HEK293 (cell line): ENCODE results near the gene GATA3.

Experiments used
- CTCF ChIA-PET: fragments of 350-600 bp; formaldehyde crosslinking; extraction: SDS; loops from one replicate; lab custom pipeline; 2021; ENCODE audit warnings: antibody characterized with exemption; lab: Yijun Ruan, JAX
- POLR2A ChIA-PET: fragments of 300-600 bp; formaldehyde crosslinking; extraction: SDS; loops from one replicate; lab custom pipeline; 2020; ENCODE audit warnings: antibody characterized with exemption, inconsistent platforms; lab: Yijun Ruan, JAX
- H3K27ac ChIP-seq: fragments of 200-500 bp; sonication (Bioruptor generic); 2 replicates; pipeline ENCODE4 v1.5.1; 2014; ENCODE audit warnings: low read depth, low read length, control low read depth, inconsistent platforms; ENCODE audit errors: extremely low read depth
- H3K36me3 ChIP-seq, 2 experiments: fragments of 200-500 bp in 1 of 2; sonication (Bioruptor generic) in 1 of 2; 1 replicate in 1 of 2; 2 replicates in 1 of 2; pipeline ENCODE4 v1.5.1; 2014 to 2017; ENCODE audit warnings: inconsistent platforms in 2 of 2, low read length in 2 of 2; ENCODE audit not compliant: control insufficient read depth in 2 of 2, insufficient read depth in 1 of 2
- H3K4me1 ChIP-seq: fragments of 200-500 bp; sonication (Bioruptor generic); 2 replicates; pipeline ENCODE4 v1.5.1; 2014; ENCODE audit warnings: mild to moderate bottlenecking, low read length, inconsistent platforms; ENCODE audit not compliant: control insufficient read depth, insufficient read depth
- H3K4me3 ChIP-seq: 2 replicates; pipeline ENCODE4 v1.5.1; 2011; ENCODE audit warnings: low read depth, mild to moderate bottlenecking, control low read depth, low read length, moderate library complexity
- H3K9me3 ChIP-seq: fragments of 200-500 bp; sonication (Bioruptor generic); 2 replicates; pipeline ENCODE4 v1.5.1; 2014; ENCODE audit warnings: low read depth, low read length, inconsistent platforms; ENCODE audit not compliant: control insufficient read depth, insufficient read depth
- FEZF1 ChIP-seq: fragments of 450-650 bp; formaldehyde crosslinking; IDR thresholded peaks from 2 replicates; pipeline ENCODE4 v1.5.1; 2016; ENCODE audit warnings: missing biosample characterization, missing genetic modification characterization
- GFI1B ChIP-seq: fragments of 450-650 bp; formaldehyde crosslinking; IDR thresholded peaks from 2 replicates; pipeline ENCODE4 v1.5.1; 2016; ENCODE audit warnings: missing biosample characterization, missing genetic modification characterization
- REPIN1 ChIP-seq: fragments of 450-650 bp; formaldehyde crosslinking; IDR thresholded peaks from 2 replicates; pipeline ENCODE4 v1.5.1; 2017; ENCODE audit warnings: missing biosample characterization, missing genetic modification characterization, low read depth
- SCRT1 ChIP-seq: fragments of 450-650 bp; formaldehyde crosslinking; IDR thresholded peaks from 2 replicates; pipeline ENCODE4 v1.5.1; 2016; ENCODE audit warnings: missing biosample characterization, missing genetic modification characterization, borderline replicate concordance
- ZBTB17 ChIP-seq: fragments of 450-650 bp; formaldehyde crosslinking; IDR thresholded peaks from 2 replicates; pipeline ENCODE4 v1.5.1; 2016; ENCODE audit warnings: missing biosample characterization, missing genetic modification characterization
- ZBTB49 ChIP-seq: fragments of 450-650 bp; formaldehyde crosslinking; IDR thresholded peaks from 2 replicates; pipeline ENCODE4 v1.5.1; 2016; ENCODE audit warnings: missing biosample characterization, missing genetic modification characterization, low read depth
- ZBTB6 ChIP-seq: fragments of 450-650 bp; formaldehyde crosslinking; IDR thresholded peaks from 2 replicates; pipeline ENCODE4 v1.5.1; 2017; ENCODE audit warnings: missing biosample characterization, missing genetic modification characterization
- ZNF146 ChIP-seq: fragments of 450-650 bp; formaldehyde crosslinking; IDR thresholded peaks from 2 replicates; pipeline ENCODE4 v1.5.1; 2016; ENCODE audit warnings: missing biosample characterization, missing genetic modification characterization
- ZNF174 ChIP-seq: fragments of 450-650 bp; formaldehyde crosslinking; IDR thresholded peaks from 2 replicates; pipeline ENCODE4 v1.5.0; 2017; ENCODE audit warnings: missing biosample characterization, mild to moderate bottlenecking, missing genetic modification characterization
- ZNF223 ChIP-seq: fragments of 450-650 bp; formaldehyde crosslinking; IDR thresholded peaks from 2 replicates; pipeline ENCODE4 v1.5.1; 2016; ENCODE audit warnings: missing biosample characterization, missing genetic modification characterization
- ZNF239 ChIP-seq: fragments of 450-650 bp; formaldehyde crosslinking; IDR thresholded peaks from 2 replicates; pipeline ENCODE4 v1.5.1; 2016; ENCODE audit warnings: missing biosample characterization, missing genetic modification characterization
- ZNF416 ChIP-seq: fragments of 450-650 bp; formaldehyde crosslinking; IDR thresholded peaks from 2 replicates; pipeline ENCODE4 v1.5.1; 2016; ENCODE audit warnings: missing biosample characterization, missing genetic modification characterization
- ZNF423 ChIP-seq: fragments of 450-650 bp; formaldehyde crosslinking; IDR thresholded peaks from 2 replicates; pipeline ENCODE4 v1.5.1; 2016; ENCODE audit warnings: missing biosample characterization, missing genetic modification characterization
- ZNF548 ChIP-seq: fragments of 450-650 bp; formaldehyde crosslinking; IDR thresholded peaks from 2 replicates; pipeline ENCODE4 v1.5.1; 2016; ENCODE audit warnings: missing biosample characterization, missing genetic modification characterization
- ZNF596 ChIP-seq: fragments of 450-650 bp; IDR thresholded peaks from 2 replicates; pipeline ENCODE4 v1.5.0; 2018; ENCODE audit warnings: missing biosample characterization, mild to moderate bottlenecking, missing genetic modification characterization, moderate library complexity
- ZNF610 ChIP-seq: fragments of 450-650 bp; formaldehyde crosslinking; IDR thresholded peaks from 2 replicates; pipeline ENCODE4 v1.5.1; 2016; ENCODE audit warnings: missing biosample characterization, missing genetic modification characterization, borderline replicate concordance
- ZNF776 ChIP-seq: fragments of 450-650 bp; formaldehyde crosslinking; IDR thresholded peaks from 2 replicates; pipeline ENCODE4 v1.5.0; 2017; ENCODE audit warnings: missing biosample characterization, missing genetic modification characterization, borderline replicate concordance
- ZNF791 ChIP-seq: fragments of 450-650 bp; formaldehyde crosslinking; IDR thresholded peaks from 2 replicates; pipeline ENCODE4 v1.5.1; 2016; ENCODE audit warnings: missing biosample characterization, missing genetic modification characterization
- ZNF792 ChIP-seq: fragments of 450-650 bp; formaldehyde crosslinking; IDR thresholded peaks from 2 replicates; pipeline ENCODE4 v1.5.1; 2016; ENCODE audit warnings: missing biosample characterization, missing genetic modification characterization
- TF ChIP-seq, protein P1 (sequence below): fragments of 450-650 bp; formaldehyde crosslinking; IDR thresholded peaks from 2 replicates; pipeline ENCODE4 v1.5.1; 2017; ENCODE audit warnings: missing biosample characterization, missing genetic modification characterization

The GATA3 gene

DNA sequence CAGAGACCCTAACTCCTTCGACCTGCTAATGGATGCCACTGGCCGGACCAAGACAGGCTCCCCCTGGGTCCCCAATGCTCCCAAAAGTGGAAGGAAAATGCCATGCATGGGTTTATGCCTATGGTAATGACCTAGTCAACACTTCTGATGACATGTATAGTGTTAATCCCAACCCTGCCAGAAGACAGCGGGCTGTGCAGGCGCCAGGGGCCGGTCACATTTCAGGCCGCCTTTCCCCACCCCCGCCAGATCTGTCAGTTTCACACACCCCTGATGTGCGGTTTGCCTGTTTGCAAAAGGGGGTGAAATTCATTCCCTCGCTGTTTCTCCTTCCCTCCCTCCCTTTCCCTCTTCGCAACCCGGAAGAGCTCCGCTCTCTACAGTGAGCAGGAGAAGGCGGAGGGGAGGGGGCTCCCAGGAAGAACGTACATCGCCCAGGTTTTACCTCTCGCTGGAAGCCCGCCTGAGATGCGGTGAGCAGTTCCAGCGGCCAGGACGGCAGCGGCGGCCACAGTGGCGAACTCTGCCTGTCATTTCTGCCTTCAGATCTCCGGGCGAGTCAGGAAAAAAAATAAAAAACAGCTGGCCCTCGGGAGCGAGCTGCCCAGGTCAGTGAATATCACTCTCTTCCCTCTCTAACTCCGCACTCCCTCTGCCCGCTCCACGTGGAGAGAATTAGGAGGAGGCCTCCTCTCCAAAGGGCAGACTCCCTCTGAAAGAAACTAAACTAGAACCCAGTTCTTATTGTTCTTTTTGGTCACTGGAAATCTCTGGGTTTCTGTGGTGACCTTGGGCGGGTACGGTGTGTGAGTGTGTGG is 9.4 kb upstream of the GATA3 start:
- H3K4me1 ChIP-seq, result peaks cover 2% of the 10 kb centered on the region; the same call in 1 of the 2 replicates
- TF ChIP-seq ZNF223 (tag by site-specific recombination) (no peak), ZNF146 (tag by site-specific recombination) (no peak), ZNF596 (no peak), ZNF174 (tag by site-specific recombination) (no peak), ZNF792 (tag by site-specific recombination) (no peak), ZNF791 (no peak), ZNF548 (tag by site-specific recombination) (no peak), ZNF610 (tag by site-specific recombination) (no peak), ZNF423 (tag by site-specific recombination) (no peak), GFI1B (tag by site-specific recombination) (no peak), ZBTB17 (tag by site-specific recombination) (no peak), ZNF416 (tag by site-specific recombination) (no peak), ZNF776 (no peak), SCRT1 (tag by site-specific recombination) (no peak), ZBTB49 (tag by site-specific recombination) (no peak), ZBTB6 (tag by site-specific recombination) (no peak), FEZF1 (tag by site-specific recombination) (no peak)
- TF ChIP-seq, protein P1, sequence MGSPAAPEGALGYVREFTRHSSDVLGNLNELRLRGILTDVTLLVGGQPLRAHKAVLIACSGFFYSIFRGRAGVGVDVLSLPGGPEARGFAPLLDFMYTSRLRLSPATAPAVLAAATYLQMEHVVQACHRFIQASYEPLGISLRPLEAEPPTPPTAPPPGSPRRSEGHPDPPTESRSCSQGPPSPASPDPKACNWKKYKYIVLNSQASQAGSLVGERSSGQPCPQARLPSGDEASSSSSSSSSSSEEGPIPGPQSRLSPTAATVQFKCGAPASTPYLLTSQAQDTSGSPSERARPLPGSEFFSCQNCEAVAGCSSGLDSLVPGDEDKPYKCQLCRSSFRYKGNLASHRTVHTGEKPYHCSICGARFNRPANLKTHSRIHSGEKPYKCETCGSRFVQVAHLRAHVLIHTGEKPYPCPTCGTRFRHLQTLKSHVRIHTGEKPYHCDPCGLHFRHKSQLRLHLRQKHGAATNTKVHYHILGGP (tag by site-specific recombination), result no peak
- H3K4me3 ChIP-seq, result peak overlapping the region; percentile 35
- no peak overlapping the region for H3K27ac ChIP-seq
- POLR2A ChIA-PET, result no interaction called here
- no peaks in the 10 kb centered on the region for H3K36me3 ChIP-seq
- H3K9me3 ChIP-seq, result no peaks in the 10 kb centered on the region
- CTCF ChIA-PET, result interaction anchor here (0.5 kb wide), 1 partner anchor 15 kb away, joined by 3 read pairs; no protein-coding TSS in a partner anchor

- ChIA-PET CTCF (interaction anchor here (0.5 kb wide), 1 partner anchor 16 kb away, joined by 3 read pairs; no protein-coding TSS in a partner anchor), POLR2A (no interaction called here)
- no peaks in the 10 kb centered on the region for H3K4me1 ChIP-seq
- H3K4me3 ChIP-seq, result peak overlapping the region; percentile 35
- no peaks in the 10 kb centered on the region for H3K9me3 ChIP-seq
- TF ChIP-seq REPIN1 (tag by site-specific recombination) (no peak), ZNF239 (tag by site-specific recombination) (no peak)
- no peaks in the 10 kb centered on the region for H3K36me3 ChIP-seq
- no peak overlapping the region for H3K27ac ChIP-seq
Measured at GRCh38 chr10:8045726-8046494, 8.6 kb upstream of the GATA3 start.
